Endometrial microvascular endothelial cells (primary cell): ENCODE measurements around the gene CACNA1S. TPM values are rescaled to one million over a fixed set of nuclear protein-coding genes. Genes with fewer than 3 reads are reported as not detected.

ENCODE experiments used
- in situ Hi-C: cut with HindIII; loops from 2 replicates; pipeline ENCODE4 v1.10.0; 2017; ENCODE audit warnings: low sequenced_read_pairs, low pct_unique_long_range_greater_than_20kb; ENCODE audit errors: inconsistent ontology term
- total RNA-seq: library from RNA; depleted of rRNA; stranded (reverse); fragments of >200 nt; gene quantifications from one replicate; pipeline ENCODE4 v1.2.3, GENCODE V29; 2015; ENCODE audit errors: inconsistent ontology term

The CACNA1S gene
- not detected for total RNA-seq

DNA sequence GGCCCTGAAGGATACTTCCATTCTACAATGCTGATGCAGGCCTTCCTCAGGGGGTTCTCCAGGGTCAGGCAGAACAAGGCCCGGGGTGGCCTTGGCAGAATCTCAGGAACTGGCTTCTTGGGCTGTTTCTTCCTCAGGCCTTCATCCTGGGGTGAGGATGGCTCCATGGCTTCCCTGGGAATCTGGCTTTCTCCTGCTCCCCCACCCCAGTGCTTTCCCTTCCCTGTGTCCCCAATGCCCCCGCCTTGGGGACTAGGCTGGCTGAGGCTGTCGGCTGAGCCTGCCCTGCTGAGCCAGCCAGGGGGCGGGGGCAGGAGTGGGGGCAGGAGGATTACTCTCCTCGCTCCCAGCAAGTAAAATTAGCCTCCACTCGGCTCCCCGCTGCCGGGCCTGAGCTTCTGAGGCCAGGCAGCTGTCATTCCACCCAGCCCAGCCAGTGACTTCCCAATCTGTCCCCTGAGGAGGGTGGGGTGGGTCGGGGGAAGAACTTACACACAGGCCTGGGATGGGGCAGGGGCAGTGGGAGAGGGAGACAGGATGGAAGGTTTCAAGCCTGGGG is at the start of gene CACNA1S:
Gene CACNA1S, minus strand, starts transcription at position 254 of the 559 bp plus-strand sequence. Its CDS starts 87 bp downstream, at position 167.
- in situ Hi-C loops, result no loop called here

DNA sequence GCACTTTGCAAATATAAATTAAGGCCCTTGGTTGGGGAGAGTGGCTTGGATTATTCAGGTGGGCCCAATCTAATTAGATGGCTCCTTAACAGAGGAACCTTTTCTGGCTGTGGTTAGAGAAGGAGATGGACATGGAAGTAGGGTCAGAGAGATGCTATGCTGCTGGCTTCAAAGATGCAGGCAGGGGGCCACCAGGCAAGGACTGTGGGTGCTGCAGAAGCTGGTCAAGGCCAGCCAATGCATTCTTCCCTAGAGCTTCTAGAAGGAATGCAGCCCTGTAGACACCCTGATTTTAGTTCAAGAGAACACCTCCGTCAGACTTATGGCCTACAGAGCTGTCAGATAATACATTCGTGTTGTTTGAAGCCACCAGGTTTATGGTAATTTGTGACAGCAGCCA is 45.7 kb upstream of the CACNA1S start:
- in situ Hi-C loops, result no loop called here

DNA sequence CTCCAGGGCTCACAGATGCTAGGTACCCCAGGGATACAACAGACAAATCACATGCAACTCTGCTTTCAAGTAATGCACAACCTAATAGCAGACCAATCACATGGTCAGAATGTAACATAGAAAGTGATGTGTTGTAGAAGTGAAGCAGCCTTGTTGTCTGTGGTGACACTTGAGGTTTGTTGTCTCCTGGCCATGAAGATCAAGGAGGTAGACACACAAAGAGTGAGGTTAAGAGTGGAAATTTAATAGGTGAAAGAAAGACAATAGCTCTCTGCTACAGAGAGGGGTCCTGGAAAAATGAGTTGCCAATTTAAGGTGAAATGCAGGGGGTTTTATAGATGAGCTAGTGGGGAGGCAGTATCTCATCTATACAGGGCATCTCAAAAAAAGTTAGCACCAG is 44.6 kb upstream of the CACNA1S start:
- in situ Hi-C loops, result no loop called here

DNA sequence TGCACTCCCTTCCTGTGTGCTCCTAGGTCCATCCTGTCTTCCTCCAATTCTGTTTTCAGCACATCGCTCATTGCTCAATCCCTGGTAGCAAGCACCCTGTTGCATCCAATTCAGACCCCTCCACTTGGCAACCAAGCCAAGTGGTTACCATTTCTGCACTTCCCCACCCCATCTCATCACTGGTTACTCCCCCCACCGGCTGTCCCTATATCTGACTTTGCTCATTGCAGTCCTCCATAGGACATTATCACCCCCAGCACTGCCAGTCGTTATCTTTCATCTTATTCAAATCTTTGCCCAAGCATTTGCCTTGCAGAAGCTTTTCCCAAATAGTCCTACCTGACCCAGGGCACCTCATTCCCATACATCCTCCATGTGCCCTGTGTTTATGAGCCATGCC is 44.1 kb upstream of the CACNA1S start:
- in situ Hi-C loops, result no loop called here

DNA sequence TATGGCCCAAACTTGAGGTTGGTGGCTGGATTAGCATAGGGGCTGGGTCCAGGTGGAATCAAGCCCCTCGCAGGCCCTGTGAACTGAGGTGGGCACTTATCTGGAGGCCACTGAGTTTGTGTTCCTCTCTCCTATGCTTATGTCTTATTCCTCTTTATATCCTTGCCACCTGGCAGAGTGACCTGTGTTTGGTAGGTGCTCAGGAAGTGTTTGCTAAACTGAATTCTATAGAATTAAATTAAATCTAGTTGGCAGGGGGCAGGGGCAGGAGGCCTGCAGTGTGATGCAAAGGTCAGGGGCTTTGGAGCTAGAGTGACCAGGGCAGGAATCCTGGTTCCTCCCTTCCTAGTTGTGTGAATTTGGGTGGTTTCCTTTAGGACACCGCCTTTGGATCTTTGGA is 43.1 kb upstream of the CACNA1S start:
- in situ Hi-C loops, result no loop called here

DNA sequence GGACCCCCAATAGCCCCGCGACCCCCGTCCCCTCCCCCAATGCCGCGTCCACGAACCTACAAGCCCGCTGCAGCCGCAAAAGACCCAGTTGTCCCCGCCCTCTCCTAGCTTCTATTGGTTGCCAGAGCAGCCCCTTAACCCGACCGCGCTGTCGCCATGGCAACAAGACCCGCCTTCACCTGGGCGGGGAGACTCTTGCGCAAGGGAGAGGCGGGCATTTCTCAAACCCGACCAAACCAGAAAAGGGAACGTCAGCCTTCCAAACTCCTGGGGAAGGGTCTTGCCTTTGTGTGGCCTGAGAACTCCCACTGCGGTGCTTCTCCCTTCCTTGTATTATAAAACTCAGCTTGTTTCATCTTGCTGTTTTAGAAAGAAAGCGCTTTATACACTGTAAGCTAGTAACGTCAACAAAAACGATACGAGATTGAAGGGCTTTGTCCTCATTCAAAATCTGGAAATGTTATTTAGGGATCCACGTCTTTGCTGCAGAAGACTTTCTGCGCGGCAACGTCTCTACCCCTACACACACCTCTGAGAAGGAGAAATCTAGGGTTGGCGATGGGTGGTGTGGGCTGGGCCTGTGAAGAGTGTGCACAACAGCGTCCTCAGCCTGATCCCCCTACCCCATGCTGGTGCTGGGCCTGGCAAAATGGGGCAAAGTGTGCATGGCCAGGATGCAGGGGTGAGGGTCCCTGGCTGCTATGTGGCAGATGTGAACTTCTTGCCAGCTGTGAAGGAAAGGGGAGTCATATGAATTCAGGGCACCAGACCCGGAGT is 42.4 kb upstream of the CACNA1S start, which contains the start of gene TMEM9:
Gene TMEM9, minus strand, starts transcription at position 86 of the 777 bp plus-strand sequence. CDS start 551 bp downstream, outside the sequence.
- in situ Hi-C loops, result no loop called here

DNA sequence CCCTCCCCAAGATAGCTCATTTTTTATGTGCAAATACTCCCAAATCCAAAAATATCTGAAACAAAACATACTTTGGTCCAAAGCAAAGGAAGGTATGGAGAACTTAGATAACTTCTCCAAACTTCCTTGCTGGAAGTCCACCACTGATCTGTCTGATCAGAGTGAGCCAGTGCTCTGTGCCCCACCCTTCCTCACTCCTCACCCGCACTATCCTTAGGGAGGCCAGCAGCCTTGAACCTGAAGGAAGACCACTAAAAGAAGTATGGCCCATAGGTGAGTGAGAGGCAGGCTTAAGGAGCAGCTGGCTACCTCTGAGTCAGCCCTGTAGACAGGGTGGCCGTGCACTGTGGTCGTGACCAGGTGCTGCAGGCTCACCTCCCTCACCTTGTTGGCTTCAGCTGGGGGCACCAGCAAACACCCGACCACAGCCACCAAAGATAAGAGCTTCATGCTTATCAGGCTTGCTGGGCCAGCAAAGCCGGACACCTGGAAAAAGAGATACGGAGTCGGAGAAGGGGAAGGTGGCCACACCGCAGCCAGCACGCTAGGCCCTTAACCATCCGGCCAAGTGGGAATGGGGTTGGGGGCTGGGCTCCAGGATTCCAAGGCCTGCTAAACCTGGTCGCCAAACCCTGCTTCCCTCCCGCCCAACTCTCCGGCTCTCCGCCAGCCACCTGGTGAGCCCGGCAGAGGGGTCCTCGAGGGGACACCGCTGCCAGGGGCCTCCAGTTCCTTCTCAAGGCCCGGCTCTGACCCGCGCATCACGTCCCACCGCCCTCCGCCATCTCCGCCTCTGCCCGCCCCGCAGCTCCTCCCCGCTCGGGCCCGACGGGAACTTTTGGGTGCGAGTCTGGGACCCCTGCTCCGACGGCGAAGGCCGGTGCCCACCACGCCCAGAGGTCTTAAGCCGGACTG is 41.5 kb upstream of the CACNA1S start:
- in situ Hi-C loops, result no loop called here

DNA sequence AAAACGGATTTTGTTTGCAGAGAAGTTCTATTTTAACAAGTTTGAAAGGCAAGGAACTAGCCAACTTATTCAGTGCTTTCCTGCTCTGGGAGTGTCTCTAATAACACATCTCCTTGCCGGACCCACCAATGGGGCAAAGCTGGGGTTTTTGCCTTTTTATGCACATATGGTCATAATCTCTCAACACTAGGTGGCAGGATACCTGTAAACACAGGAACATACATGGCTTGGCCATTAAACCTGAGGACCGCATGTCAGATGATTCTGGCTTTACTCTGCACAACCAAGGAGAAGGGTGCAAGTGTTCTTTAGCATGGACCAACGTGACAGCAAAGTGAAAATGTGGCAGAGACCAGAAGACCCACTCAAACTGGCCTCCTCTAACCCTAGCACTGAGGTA is 37.2 kb upstream of the CACNA1S start:
- in situ Hi-C loops, result no loop called here

DNA sequence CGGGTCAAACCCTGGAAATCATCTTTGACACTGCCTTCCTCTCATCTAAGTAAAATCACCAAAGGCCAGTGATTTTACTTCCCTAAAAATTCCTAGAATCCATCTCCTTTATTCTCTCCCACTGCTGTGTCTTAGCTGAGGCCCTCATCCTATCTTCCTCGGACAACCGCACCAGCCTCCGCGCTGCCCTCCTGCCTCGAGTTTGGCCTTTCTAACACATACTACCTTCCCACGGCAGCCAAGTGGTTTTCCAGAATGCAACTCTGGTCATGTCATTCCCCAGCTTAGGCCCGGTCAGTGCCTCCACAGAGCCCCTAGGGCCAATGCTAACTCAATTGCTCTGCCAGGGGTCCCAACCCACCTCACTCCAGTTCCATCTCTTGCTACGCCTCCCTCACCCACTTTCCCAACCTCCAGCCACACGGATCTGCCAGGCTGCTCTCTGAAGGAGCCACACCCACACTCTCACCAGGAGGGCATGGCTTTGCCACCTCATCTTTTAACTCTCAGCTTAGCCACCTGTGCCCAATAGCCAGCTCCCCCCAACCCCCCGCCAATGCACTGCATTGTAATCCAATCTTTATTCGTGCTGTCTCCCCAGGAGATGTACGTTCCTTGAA is 35.3 kb upstream of the CACNA1S start:
- in situ Hi-C loops, result no loop called here

DNA sequence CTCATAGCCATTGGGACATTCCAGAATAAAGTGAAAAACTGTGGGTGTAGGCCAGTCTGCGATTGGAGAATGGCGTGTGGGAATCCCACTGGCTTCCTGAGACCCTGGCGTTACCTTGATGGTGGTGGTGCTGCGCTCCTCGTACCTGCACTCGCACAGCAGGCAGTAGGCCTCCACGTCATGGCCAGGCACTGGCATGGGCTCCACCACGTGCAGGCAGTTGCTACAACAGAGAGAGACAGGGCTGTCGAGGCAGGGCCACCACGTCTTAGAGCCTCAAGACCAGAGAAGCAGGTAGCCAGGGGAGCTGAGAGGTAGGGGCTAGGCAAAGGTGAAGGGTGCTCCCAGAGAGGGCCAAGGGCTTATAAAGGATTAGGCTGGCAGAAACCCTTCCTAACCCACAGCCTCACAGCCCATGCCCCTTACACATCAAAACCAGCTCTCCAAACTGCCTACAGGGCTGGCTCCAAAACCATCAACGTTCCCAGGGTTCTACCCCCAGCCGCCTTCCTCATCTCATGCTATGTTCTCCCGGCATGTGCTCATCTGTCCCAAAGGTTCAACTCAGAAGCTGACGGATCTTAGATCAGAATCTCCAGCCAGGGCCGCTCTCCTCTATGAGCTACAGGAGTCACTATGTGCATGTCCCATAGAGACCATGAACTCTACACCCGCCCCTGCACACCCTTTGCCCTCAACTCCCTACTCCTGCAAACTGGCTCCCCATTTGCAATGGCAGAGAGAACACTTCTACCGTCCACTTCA is 34.6 kb upstream of the CACNA1S start:
- in situ Hi-C loops, result no loop called here

DNA sequence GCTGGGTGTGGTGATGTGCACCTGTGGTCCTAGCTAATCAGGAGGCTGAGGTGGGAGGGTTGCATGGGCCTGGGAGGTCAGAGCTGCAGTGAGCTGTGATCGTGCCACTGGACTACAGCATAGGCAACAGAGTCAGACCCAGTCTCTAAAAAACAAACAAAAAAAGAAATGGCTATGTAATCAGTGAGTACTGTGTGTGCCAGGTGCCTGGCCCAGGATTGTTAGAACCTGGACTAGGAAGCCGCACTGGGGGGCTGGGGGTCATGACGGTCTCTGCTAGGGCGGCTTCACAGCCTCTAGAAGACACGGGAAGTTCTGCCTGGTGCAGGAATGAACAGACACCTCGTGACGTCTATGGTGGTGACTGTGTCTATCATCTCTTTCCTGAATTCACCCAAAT is 33.6 kb upstream of the CACNA1S start:
- in situ Hi-C loops, result no loop called here

DNA sequence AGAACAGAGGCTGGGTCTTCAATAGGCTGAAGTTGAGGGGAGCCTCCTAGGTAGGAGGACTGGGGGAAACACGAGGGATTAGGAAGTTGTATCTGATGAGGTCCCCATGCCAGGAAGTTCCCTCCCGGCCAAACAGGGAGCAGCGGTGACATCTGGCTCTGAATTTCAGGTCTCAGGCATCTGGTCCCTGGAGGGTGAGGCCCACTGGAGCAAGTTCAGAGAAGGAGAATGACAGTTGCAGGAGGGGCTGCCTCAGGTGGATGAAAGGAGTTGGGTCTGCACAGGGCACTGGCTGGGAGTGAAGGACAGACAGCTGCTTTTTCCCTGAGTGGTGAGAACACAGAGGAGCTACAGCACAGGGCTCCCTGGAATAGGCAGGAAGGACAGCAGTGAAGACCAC is 32.9 kb upstream of the CACNA1S start:
- in situ Hi-C loops, result no loop called here

DNA sequence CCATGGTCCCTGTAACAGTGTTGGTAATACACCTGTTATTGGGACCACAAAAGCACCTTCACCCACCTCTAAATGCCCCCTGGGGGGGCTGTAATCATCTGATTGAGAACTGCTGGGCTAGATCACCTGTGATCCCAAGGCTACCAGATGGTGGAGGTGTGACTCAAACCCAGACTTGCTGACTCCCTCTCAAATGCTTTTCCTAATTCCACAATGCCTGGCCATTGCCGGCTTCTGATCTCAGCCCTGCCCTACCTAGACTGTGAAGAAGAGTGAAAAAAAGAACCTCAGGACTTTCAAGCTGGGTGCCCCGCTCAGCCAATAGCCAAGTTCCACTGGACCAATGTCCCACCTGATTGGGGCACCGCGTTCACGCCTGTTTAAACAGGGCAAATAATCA is 32.5 kb upstream of the CACNA1S start:
- in situ Hi-C loops, result no loop called here

DNA sequence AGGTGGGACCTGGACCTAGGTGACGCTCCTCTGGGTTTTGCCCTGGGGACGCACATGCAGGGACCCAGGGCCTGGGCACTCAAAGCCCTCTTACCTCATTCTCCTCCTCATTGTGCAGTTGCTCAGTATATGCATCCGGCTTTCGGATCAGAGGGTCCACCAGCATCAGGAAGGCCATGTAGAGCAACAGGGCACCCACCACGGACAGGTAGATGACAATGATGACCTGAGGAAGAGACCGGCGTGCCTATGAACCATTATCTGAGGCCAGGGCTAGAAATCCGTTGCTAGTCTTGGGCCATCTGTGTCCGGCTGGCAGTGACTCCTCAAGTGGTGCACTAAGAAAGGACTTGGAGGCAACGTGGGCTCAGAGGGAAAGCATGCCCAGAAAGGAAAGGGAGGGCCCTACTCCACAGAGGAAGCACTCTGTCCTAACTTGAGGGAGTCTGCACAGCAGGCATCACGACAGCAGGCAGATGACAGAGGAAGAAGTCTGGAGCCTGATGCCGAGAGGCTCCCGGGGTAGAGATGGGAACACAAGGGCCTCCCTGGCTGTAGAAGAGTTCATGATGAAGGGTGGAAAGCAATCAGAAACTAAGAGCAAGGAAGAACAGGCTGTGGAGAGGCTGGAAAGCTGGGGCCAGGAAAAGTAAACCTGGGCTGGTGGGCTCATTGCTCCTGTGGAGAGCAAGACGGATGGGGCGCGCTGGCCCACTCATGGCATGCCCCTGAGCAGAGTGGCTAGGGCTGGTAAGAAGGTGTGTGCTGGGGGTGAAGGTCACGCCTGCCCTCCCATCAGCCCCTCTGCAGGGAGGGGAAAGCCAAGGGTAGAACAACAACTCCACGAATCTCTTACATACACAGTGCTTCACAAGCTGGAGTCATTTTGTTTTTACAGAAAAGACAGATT is 31.8 kb upstream of the CACNA1S start:
- in situ Hi-C loops, result no loop called here

DNA sequence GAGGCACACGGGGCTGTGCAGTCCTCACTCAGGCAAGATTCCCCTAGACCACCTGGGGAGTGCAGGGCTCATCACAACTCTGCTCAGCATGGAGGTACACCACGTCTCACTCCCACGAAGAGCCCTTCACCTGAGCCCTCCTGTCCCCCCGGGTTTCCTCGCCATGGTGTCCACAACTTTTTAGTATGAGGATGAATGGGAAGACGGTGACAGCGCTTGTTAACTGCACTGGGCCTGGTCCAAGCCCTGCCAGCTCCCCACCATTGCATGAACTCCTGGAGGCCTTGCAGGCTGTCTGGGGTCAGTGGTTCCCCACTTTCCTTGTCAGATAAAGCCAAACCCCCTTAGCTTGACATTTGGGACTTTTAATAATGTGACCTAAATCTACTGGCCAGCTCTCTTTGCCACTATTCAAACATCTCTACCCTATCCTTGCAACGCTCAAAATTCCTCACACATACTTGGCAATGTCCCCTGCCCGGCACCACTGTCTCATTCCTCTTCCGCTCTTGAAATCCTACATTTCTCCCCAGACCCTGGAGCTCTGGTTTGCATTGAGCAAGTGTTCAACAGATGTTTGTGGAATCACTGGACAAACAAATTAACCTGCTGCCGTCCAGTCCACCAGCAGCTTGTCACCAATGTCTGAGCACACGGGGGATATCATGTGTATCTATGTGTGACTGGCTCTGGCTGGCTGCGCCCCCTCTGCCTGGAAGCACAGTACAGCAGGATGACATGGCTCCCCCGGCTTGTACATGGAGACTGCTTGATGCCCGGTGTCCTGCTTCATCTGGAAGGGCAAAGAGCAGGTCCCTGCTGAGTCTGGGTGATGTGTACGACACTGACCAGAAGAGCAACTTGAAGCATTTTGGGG is 30.9 kb upstream of the CACNA1S start:
- in situ Hi-C loops, result no loop called here

DNA sequence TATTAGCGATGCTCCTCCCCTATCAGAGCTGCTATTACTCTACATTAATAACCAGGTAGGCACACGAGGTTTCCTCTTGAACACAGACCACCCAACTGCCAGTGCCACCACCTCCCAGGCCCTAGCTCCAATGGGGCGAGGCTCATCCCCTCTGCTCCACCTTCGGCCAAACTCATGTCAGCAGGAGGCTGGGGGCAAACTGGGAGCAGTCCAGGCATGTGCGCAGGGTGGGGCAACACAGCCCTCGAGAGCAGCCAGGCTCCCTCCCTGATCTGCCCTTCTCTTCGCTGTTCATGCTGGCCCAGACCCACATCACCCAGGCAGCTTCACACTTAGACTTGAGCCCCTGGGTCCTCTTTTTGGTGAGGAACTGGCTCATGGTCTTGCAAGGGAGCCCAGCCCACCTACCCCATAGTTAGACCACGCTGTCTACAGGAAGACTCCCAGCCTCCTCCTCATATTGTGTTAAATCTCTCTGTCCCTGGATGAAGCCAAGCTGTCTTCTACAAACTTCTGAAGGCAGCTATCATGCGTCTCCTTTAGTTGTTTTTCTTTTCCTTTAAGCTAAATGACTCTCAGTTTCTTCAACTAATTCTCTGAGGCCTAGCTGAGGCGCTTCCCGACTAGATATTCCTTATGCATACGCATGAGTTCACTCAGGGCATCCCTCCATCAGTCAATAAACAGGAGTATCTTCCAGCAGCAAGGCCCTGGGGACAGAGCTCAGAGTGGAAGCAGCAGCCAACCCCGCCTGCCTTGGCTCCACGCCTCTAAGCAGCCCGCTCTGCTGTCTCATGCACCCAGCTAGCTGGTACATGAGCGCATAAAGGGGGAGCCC is 30.0 kb upstream of the CACNA1S start:
- in situ Hi-C loops, result no loop called here
